ENCODE measurements around the gene ZNF181. TPM values are rescaled to one million over a fixed set of nuclear protein-coding genes. Genes with fewer than 3 reads are reported as not detected.

Gene ZNF181
- total and polyA plus RNA-seq, 2 donors, result 14.2 to 21.5 TPM

Other genes starting within 250 kb of the ZNF181 start
- gene SCGB2B2, start 57.1 kb upstream of the ZNF181 start, total RNA-seq, result 0.05 TPM
- gene SCGB2B2, start 57.1 kb upstream of the ZNF181 start, polyA plus RNA-seq, result 0.14 TPM
- 32.7 TPM for gene ZNF302, start 56.6 kb upstream of the ZNF181 start, total RNA-seq
- 44.4 TPM for gene ZNF302, start 56.6 kb upstream of the ZNF181 start, polyA plus RNA-seq
- 7.7 TPM for gene ZNF599, start 39.0 kb downstream of the ZNF181 start, total RNA-seq
- gene ZNF599, start 39.0 kb downstream of the ZNF181 start, polyA plus RNA-seq, result 9.5 TPM
- 2.5 TPM for gene ZNF30, start 192.7 kb downstream of the ZNF181 start, total RNA-seq
- gene ZNF30, start 192.7 kb downstream of the ZNF181 start, polyA plus RNA-seq, result 3.9 TPM
- 5.4 TPM for gene ZNF792, start 230.0 kb downstream of the ZNF181 start, total RNA-seq
- 2.6 TPM for gene ZNF792, start 230.0 kb downstream of the ZNF181 start, polyA plus RNA-seq

Measured in thymus (tissue), 2 donors.